Forelimb muscle (tissue), 1 donor: ENCODE measurements around the gene TWIST2. TPM values are rescaled to one million over a fixed set of nuclear protein-coding genes. Genes with fewer than 3 reads are reported as not detected.
A peak's percentile ranks its signal among the peaks of the same experiment; 100 is the strongest.

ENCODE experiments used
- DNase-seq: peaks from one replicate; pipeline ENCODE4 v3.0.0-alpha.2; 2013; ENCODE audit warnings: low read depth
- polyA plus RNA-seq: library from polyadenylated mRNA; unstranded; fragments of 120-200 nt; gene quantifications from one replicate; pipeline ENCODE4 v1.2.1, GENCODE V29; 2013; ENCODE audit not compliant: insufficient read length

Gene TWIST2
- polyA plus RNA-seq, 1 donor: 5.5 TPM

DNA sequence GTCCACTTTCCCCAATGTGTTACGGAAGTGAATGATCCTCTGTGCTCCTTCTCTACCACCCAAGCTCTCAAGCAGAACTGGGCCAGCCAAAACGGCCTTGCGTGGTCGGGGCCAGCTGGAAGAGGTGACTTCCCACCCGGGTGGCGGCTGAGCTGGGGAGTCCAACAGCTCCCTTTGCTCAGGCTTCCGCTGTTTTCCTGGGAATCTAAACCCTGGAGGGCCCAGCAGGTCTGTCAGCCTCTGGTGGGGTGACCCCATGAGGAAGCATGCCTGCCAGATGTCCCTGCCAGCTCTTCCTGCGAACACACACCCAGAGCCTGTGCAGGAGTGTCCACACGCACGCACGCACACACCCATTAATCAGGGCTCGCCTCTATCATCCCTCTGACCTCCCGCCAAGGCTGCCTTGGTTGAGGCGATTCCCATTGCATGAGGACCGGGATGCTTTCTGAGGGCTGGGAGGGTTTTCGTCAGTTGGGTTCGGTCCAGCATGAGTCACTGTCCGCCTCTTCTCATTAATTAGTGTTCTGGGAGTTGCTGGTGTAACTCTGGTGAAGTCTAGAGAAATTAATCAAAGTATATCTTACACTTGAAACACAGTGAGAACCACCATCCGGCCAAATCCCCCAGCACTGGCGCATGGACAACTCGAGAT lies 90.6 kb downstream of the TWIST2 start:
- peak; percentile 79 for DNase-seq

DNA sequence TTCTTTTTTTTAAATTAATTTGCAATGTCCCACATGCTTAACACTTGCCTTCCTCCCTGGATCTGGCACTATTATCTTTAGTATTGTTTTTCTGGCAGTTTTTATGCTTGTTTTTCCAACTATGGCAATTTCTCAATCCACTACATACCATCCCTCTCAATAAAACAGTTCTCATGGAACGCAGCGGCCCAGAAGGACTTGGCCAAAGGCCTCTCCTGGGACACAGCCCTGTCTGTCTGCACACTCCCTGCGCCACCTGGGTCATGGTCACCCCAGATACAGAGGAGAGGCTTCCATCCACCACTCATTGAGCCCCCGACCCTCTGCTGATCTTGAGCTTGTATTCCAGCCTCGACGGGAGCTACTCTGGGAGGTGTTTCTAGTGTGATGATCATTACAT lies 91.2 kb downstream of the TWIST2 start:
- DNase-seq: no peak

- no peak for DNase-seq
Measured at GRCh38 chr2:238939521-238940403, 91.9 kb downstream of the TWIST2 start.

DNA sequence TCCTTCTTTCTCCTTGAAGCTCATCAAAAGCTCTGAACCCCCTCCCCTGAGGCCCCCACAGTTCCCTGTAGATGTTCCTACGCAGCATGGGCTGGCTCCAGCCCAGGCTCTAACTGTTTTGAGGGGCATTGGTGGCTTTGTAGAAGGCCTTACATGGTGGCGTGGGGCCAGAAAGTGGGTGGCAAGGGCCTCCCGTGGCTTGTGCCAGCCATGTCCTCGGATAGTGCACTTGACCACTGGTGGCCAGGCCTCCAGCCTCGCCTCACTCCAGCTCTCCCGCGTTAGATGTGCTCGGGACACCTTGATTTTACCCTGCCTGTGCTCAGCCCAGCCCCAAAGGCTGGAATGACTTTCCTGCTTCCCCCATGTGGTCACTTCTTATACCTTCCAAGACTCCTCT lies 92.9 kb downstream of the TWIST2 start:
- no peak for DNase-seq

- DNase-seq: no peak
Measured at GRCh38 chr2:238941262-238941792, 93.4 kb downstream of the TWIST2 start.

- DNase-seq: no peak
Measured at GRCh38 chr2:238942080-238942725, 94.3 kb downstream of the TWIST2 start.

DNA sequence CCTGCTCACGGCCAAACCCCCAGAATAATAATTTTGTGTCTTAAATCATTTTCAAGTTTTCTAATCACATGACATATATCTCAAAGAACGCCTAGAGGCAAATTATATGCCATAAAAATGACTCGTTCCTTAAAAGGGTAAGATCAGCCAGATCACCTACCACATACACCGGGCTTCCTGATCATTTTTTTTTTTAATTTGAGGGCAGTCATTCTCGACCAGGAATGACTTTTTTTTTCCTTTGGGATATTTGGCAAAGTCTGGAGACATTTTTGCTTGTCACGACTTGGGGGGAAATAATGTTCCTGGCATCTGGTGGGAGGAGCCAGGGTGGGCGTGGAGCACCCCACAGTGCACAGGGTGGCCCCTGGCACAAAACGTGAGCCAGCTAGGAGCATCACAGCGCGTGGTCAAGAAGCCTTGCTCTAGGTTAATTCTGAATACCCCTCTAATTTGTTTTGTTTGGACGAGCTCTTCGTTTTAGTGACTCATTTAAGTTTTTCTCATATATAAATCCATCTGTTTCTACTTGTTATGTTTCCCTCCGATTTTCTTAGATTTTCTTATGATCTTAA lies 94.9 kb downstream of the TWIST2 start:
- DNase-seq: no peak

DNA sequence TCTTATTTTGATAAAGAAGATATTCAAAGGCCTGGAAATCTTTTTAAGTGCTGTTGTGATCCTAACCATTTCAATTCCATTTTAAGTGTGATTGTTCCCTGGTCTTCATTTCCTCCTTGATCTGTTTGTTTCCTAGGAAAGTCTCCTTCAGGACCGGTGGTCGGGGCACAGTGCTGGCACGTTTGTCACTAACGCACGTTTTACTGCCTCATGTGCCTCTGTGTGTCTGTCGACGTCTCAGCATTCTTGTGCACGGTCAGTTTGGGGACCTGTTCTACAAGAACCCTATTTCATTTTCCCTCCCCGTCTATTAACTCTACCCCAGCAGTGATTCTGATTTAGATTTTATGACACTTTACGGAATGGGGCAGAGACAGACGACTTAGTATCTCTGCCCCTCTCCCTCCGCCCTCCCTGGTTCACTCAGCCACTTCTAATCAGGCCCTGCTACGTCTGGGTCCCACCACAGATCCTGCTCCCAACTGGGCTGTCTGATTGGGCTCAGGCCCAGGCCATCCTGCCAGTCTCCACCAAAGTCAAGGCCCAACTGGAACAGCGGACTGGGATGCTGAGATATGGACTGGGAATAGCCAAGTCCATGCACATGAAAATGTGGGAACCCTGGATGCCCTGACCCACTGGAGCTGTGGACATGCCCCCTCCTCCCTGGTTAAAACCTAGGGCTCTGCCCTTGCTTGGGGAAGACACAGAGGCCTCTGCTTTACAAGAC lies 95.6 kb downstream of the TWIST2 start:
- DNase-seq: no peak

GRCh38 chr2:238945433-238946150 lies 97.7 kb downstream of the TWIST2 start:
- DNase-seq: no peak

DNA sequence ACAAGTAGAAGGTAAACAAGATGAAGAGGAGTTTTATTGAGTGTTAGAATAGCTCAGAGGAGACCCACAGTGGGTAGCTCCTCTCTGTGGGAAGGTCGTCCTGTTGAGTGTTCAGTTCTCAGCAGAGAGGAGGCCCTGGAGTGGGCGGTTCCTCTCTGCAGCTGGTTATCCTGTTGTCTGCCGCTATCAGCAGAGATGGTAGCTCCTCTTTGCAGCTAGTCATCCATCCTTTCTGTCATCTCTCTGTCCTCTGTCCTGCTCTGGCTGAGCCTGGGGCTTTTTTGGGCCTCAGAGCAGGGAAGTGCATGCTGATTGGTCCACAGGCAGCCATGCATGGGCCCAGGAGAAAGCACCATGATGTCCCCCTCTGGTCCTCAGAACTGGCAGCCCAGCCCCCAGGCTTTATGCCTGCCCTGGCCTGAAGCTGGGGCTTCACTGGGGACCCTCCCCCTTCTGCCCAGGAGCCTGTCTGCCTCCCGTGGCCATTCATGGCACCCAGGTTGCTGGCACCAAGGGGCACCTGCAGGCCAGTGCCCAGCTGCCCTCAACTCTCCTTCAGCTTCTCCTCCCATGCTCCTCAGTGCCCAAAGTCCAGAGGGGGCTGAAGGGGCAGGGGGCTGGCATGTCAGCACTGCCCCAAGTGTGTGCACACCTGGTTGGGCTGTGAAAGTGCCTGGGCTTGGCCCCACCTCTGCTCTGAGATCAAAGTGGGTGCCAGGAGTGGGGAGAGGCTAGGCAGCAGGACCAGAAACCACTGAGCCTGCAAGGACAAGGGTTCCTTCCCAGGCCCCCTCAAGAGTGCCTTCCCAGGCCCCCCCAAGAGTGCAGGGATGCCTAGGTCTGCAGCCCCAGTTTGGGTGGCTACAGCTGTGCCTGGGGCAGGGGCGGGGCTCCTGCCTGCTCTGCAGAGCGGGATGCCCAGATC lies 98.7 kb downstream of the TWIST2 start:
- DNase-seq: no peak

DNA sequence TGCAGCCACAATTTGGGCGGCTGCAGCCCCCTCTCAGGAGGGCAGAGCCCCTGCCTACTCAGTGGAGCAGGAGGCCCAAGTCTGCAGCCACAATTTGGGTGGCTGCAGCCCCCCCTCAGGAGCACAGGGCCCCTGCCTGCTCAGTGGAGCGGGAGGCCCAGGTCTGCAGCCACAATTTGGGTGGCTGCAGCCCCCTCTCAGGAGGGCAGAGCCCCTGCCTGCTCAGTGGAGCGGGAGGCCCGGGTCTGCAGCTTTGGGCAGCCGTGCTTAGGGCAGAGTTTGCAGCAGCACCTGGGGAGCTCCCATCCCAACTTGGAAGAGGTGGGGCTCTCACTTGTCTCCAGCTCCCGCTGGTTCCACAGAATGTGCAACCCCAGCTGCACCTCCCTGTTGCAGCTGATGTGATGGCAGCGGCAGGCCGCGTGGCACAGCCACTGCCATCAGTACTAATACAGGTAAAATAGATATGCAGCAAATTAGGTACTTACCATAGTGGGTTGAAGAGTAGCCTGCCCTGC lies 99.4 kb downstream of the TWIST2 start:
- no peak for DNase-seq

DNA sequence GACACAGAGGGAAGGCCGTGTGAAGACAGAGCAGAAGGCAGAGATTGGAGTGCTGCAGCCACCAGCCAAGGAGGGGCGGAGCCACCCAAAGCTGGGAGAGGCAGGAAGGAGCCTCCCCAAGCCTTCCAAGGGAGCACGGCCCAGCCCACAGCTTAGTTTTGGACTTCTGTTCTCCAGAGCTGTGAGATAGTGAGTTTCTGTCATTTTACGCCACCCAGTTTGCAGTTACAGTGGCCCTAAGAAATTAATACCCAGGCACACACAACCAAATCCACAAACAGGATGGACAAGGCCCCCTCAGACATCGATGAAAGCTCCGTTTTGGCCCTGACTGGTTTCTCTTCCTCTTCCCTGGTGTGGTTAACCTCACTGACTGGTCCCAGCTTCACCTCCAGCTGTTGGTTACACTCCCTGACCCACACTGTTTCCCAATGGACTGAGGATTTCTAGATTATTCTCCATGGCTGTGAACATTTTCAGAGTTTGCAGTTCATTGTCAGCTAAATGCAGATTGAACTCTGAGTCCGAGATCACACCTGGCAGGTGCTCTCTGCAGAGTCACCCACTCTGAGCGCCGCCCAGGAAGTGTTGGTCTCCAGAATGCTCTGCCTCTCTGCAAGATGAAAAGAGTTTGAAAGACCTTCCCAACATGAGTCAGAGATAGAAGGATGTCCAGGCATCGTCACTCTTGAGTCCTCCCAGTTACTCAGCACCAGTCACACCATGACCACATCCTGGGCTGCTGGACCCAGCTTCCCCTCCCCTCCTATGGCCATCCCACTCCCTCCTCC lies 100.2 kb downstream of the TWIST2 start:
- no peak for DNase-seq

DNA sequence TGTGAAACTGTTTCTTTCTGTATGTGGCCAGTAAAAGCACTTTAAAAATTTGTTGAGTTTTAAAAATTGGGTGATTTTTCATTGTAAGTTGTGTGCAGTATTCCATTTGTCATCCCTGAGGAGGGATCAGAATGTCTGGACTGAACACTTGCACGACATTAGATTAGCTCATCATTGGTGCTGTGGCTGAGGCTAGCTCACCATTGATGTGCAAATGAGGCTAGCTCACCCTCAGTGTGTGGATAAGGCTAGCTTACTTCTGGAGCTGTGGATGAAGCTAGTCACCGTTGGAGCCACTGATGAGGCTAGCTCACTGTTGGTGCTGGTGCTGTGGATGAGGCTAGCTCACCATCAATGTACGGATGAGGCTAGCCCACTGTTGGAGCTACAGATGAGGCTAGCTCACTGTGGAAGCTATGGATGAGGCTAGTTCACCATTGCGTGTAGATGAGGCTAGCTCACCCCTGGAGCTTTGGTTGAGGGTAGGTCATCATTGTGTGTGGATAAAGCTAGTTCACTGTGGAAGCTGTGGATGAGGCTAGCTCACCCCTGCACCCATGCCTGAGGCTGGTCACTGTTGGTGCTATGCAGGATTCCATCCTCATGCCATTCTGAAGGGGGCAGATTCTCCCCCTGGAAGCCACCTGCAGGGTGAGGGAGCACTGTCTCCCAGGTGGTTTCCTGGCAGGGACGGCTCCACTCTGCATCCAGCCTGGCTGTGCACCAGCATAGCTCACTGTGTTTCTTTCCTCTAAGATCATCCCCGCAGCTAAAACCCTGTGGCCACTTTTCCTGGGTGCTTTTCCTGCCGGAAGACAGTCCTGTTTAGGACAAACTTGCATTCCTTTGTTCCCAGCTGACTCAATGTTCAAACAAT lies 101.1 kb downstream of the TWIST2 start:
- no peak for DNase-seq

DNA sequence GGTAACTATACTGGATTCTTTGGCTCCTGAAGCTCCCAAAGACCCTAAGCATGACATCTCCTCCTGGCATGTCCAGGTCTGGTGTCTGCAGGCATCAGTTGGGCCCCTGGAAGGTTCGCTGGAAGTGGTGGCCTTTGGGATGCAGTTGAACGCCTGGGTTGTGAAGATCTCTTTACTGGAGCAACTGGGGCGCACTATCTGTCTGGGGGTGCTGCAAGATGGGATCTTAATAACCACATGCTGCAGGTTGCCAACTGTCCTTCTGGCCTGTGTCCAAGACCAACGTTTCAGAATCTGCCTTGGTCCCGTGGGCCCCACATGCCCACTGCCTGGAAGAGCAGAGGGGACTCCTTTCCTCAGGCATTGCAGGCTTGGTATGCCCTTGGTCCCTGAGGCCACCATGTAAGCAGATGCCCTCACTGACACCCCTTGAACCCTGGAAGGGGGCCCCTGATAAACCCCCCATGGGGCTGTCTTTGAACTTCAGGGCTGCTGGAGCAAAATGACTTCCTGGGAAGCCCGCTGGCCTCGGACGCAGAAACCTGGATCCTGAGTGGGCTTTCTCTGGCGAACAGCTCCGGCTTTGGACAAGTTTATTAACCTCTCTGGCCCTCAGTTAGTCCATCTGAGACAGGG lies 101.9 kb downstream of the TWIST2 start:
- no peak for DNase-seq

DNA sequence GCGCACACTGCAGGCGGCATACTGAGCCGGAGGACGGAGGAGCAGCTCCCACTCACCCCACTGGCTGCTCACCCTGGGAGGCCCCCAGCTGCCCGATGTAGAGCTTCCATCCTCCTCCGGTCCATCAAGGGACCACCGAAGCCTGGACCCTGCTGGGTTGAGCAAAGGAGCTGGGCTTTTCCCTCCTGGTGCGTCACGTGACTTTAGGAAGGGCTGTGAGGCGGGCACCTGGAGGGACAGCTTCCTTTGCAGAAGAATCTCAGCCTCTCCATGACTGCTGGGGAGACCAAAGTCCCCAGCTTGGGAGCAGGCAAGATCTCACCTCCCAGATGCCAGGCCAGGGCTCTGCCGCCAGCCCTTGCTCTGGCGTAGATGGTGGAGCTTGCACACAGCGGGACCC lies 102.7 kb downstream of the TWIST2 start:
- DNase-seq: no peak

- no peak for DNase-seq
Measured at GRCh38 chr2:238952261-238952919, 104.5 kb downstream of the TWIST2 start.
